H1 (cell line): Measurements from ENCODE around the gene RIGI. TPM values are rescaled to one million over a fixed set of nuclear protein-coding genes. Genes with fewer than 3 reads are reported as not detected.

Experiments
- CEBPB ChIP-seq: IDR thresholded peaks from 2 replicates; pipeline ENCODE4 v1.6.1; 2012; ENCODE audit warnings: low read depth, low read length
- CTBP2 ChIP-seq: IDR thresholded peaks from 2 replicates; pipeline ENCODE4 v1.7.0; 2011; ENCODE audit warnings: borderline replicate concordance, mild to moderate bottlenecking, moderate library complexity, mixed read lengths, low read length; ENCODE audit not compliant: insufficient read depth, insufficient read length
- CTCF ChIP-seq, 3 experiments: IDR thresholded peaks; 1 replicate in 2 of 3; 2 replicates in 1 of 3; pipeline versions ENCODE4 v1.5.1 to v1.6.1; 2011; ENCODE audit warnings: low read length in 3 of 3, mild to moderate bottlenecking in 3 of 3, inconsistent platforms in 2 of 3, low read depth in 1 of 3, moderate library complexity in 1 of 3; ENCODE audit not compliant: insufficient read depth in 1 of 3; ENCODE audit errors: control extremely low read depth in 1 of 3
- EZH2 ChIP-seq: fragments of 200-600 bp; sonication (generic); IDR thresholded peaks from 2 replicates; pipeline ENCODE4 v1.7.1; 2012; ENCODE audit warnings: low read depth, mild to moderate bottlenecking, moderate library complexity, low read length, inconsistent platforms; ENCODE audit not compliant: severe bottlenecking
- FOSL1 ChIP-seq: IDR thresholded peaks from 2 replicates; pipeline ENCODE4 v1.6.1; 2011; ENCODE audit warnings: mild to moderate bottlenecking, low read depth, low read length, moderate library complexity; ENCODE audit not compliant: insufficient read depth
- GTF2F1 ChIP-seq: IDR thresholded peaks from 2 replicates; pipeline ENCODE4 v1.6.1; 2012; ENCODE audit warnings: low read depth, low read length, improper control_type of control experiment, borderline replicate concordance
- HDAC2 ChIP-seq, 2 experiments: fragments of 300-600 bp in 1 of 2; sonication (generic) in 1 of 2; IDR thresholded peaks; 2 replicates each; pipeline ENCODE4 v1.6.1; 2011 to 2012; ENCODE audit warnings: low read depth in 2 of 2, low read length in 2 of 2, mild to moderate bottlenecking in 2 of 2, moderate library complexity in 2 of 2, borderline replicate concordance in 1 of 2, inconsistent platforms in 1 of 2
- NANOG ChIP-seq: IDR thresholded peaks from 2 replicates; pipeline ENCODE4 v1.6.1; 2011; ENCODE audit warnings: low read length, low read depth, mild to moderate bottlenecking, inconsistent platforms; ENCODE audit not compliant: insufficient read depth, poor library complexity, severe bottlenecking
- PHF8 ChIP-seq: fragments of 200-600 bp; sonication (generic); conservative IDR thresholded peaks from 2 replicates; pipeline ENCODE4 v1.7.1; 2012; ENCODE audit warnings: low read depth, mild to moderate bottlenecking, inconsistent platforms, low read length, moderate library complexity
- SAP30 ChIP-seq: fragments of 300-600 bp; sonication (generic); IDR thresholded peaks from 2 replicates; pipeline ENCODE4 v1.7.1; 2012; ENCODE audit warnings: low read length, moderate library complexity, mild to moderate bottlenecking, inconsistent platforms; ENCODE audit not compliant: insufficient read depth, insufficient replicate concordance
- SIN3A ChIP-seq, 2 experiments: IDR thresholded peaks in 1 of 2; conservative IDR thresholded peaks in 1 of 2; 2 replicates each; pipeline ENCODE4 v1.6.1; 2011 to 2012; ENCODE audit warnings: low read length in 2 of 2, improper control_type of control experiment in 1 of 2, low read depth in 1 of 2, mild to moderate bottlenecking in 1 of 2
- SP2 ChIP-seq: IDR thresholded peaks from 2 replicates; pipeline ENCODE4 v1.6.1; 2012; ENCODE audit warnings: mild to moderate bottlenecking, low read length, inconsistent platforms
- SP4 ChIP-seq: IDR thresholded peaks from 2 replicates; pipeline ENCODE4 v1.6.1; 2012; ENCODE audit warnings: low read length, inconsistent platforms
- TAF7 ChIP-seq: optimal IDR thresholded peaks from 2 replicates; pipeline ENCODE3; 2011; ENCODE audit warnings: low read depth, mild to moderate bottlenecking, inconsistent platforms, low read length, moderate library complexity, borderline replicate concordance
- TEAD4 ChIP-seq: IDR thresholded peaks from 2 replicates; pipeline ENCODE4 v1.6.1; 2012; ENCODE audit warnings: low read depth, low read length, inconsistent platforms, mixed read lengths
- USF2 ChIP-seq: IDR thresholded peaks from 2 replicates; pipeline ENCODE4 v1.6.1; 2011; ENCODE audit warnings: low read length, improper control_type of control experiment
- polyA plus RNA-seq, 7 experiments: library from polyadenylated mRNA; depleted of rRNA in 3 of 7; stranded (reverse) in 5 of 7; unstranded in 2 of 7; fragments of >200 nt in 5 of 7; fragments of 200-250 nt in 2 of 7; gene quantifications; 1 replicate in 5 of 7; 2 replicates in 1 of 7; 4 replicates in 1 of 7; pipeline versions ENCODE4 v1.2.1 to v1.2.3, GENCODE V29; 2011 to 2013; ENCODE audit warnings: missing spikeins in 2 of 7, mixed read lengths in 2 of 7
- total RNA-seq: library from RNA; stranded (reverse); fragmentation: NEBNext Ultra II Directional; extraction: Animal tissue kit (Norgen Biotek cat#: 25700); gene quantifications from 2 replicates; pipeline ENCODE4 v1.2.1, GENCODE V29; 2021

RIGI gene
- total and polyA plus RNA-seq, 2 of the 8 experiments (the other 6 are each of a cell fraction or from before 2014, with no cell fraction given), result 3.1 to 6.7 TPM

- TF ChIP-seq HDAC2 (IDR thresholded peaks at IDR 0.05; ENCODE audit: borderline replicate concordance in 1 of 2, low read depth in 2 of 2, low read length in 2 of 2) (no peak), GTF2F1 (peak; percentile 48), CTCF (IDR thresholded peaks at IDR 0.05; ENCODE audit: control extremely low read depth in 1 of 3, insufficient read depth in 1 of 3, low read depth in 1 of 3, low read length in 3 of 3) (no peak), SP2 (no peak; the same call in 1 of the 2 replicates), SP4 (peak; percentile 72; the same call in 1 of the 2 replicates), NANOG (peak; percentile 6), EZH2 (no peak), TAF7 (peak; percentile 99), SIN3A (conservative IDR thresholded peaks at IDR 0.05 in 1 of 2, IDR thresholded peaks at IDR 0.05 in 1 of 2; ENCODE audit: low read depth in 1 of 2, low read length in 2 of 2) (peak; percentile 85; a peak in 1 of 4 replicates), TEAD4 (no peak), CTBP2 (no peak), FOSL1 (0 out of 2 replicates have a peak, but pooled peaks have one; percentile 43), SAP30 (peak; percentile 12), PHF8 (peak; percentile 97), USF2 (peak; percentile 89), CEBPB (peak; percentile 22; the same call in 1 of the 2 replicates)
Observed at GRCh38 chr9:32552172-32552872, 26.3 kb upstream of the RIGI start, which contains the start of the genes SMIM27 and TOPORS (continued).
